ENCODE measurements around the gene WBP2NL.

DNA sequence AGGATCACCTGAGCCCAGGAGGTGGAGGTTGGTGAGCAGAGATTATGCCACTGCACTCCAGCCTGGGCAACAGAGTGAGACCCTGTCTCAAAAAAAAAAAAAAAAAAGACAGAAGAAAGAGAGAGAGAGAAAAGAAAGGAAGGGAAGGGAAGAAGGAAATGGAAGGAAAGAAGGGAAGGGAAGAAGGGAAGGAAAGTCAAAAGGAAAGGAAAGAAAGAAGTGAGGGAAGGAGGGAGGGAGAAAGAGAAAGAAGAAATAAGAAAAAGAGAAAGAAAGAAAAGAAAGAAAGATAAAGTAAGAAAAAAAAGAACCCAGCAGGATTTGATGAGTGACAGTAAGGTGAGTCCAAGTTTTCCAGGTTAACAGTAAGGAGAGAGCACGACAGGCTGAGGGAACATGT, 19.6 kb downstream of the WBP2NL start:
- TF ChIP-seq CTCF (IDR thresholded peaks at IDR 0.05; ENCODE audit: poor library complexity, severe bottlenecking) (no peak), POLR2AphosphoS5 (IDR thresholded peaks at IDR 0.05) (no peak)
